CD14-positive monocyte (primary cell): ENCODE measurements around the gene ANO4. TPM values are rescaled to one million over a fixed set of nuclear protein-coding genes. Genes with fewer than 3 reads are reported as not detected.

ENCODE experiments used
- DNase-seq, 3 donors: peaks; one replicate each; pipeline ENCODE4 v3.0.0-alpha.2; 2011 to 2022
- H2AFZ ChIP-seq: 2 replicates; pipeline ENCODE4 v1.6.0; 2012; ENCODE audit warnings: mild to moderate bottlenecking, low read depth, low read length, inconsistent platforms; ENCODE audit not compliant: insufficient read depth, poor library complexity, severe bottlenecking
- H3K27ac ChIP-seq, 2 donors: 1 replicate in 1 of 2; 2 replicates in 1 of 2; pipeline ENCODE4 v1.5.1; 2012 to 2013; ENCODE audit warnings: low read length in 2 of 2, control low read depth in 1 of 2, inconsistent platforms in 1 of 2, low read depth in 1 of 2, mild to moderate bottlenecking in 1 of 2
- H3K27me3 ChIP-seq, 2 donors: one replicate each; pipeline versions ENCODE4 v1.6.0 to v1.6.1; 2011 to 2013; ENCODE audit warnings: low read length in 2 of 2; ENCODE audit not compliant: control insufficient read depth in 2 of 2, insufficient read depth in 2 of 2
- H3K36me3 ChIP-seq, 2 donors: replicated peaks in 1 of 2; 1 replicate in 1 of 2; 2 replicates in 1 of 2; pipeline versions ENCODE4 v1.5.1 to v1.6.1; 2012 to 2013; ENCODE audit warnings: low read length in 2 of 2, control low read depth in 1 of 2, inconsistent platforms in 1 of 2, mild to moderate bottlenecking in 1 of 2; ENCODE audit not compliant: insufficient read depth in 2 of 2, control insufficient read depth in 1 of 2
- H3K4me1 ChIP-seq, 2 donors: 1 replicate in 1 of 2; 2 replicates in 1 of 2; pipeline versions ENCODE4 v1.5.1 to v1.6.1; 2012 to 2013; ENCODE audit warnings: low read length in 2 of 2, control low read depth in 1 of 2, inconsistent platforms in 1 of 2, mild to moderate bottlenecking in 1 of 2, moderate library complexity in 1 of 2; ENCODE audit not compliant: insufficient read depth in 2 of 2, control insufficient read depth in 1 of 2
- H3K4me2 ChIP-seq: replicated peaks from 2 replicates; pipeline ENCODE3; 2012; ENCODE audit warnings: low read length, moderate library complexity, mild to moderate bottlenecking; ENCODE audit not compliant: poor library complexity, severe bottlenecking; ENCODE audit errors: extremely low read depth
- H3K4me3 ChIP-seq, 3 experiments: fragments of 200-600 bp in 1 of 3; sonication (generic) in 1 of 3; replicated peaks in 1 of 3; 1 replicate in 2 of 3; 2 replicates in 1 of 3; pipeline ENCODE4 v1.5.1; 2011 to 2013; ENCODE audit warnings: low read length in 3 of 3, mild to moderate bottlenecking in 3 of 3, control low read depth in 2 of 3, low read depth in 2 of 3, inconsistent platforms in 1 of 3, moderate library complexity in 1 of 3
- H3K79me2 ChIP-seq: 2 replicates; pipeline ENCODE4 v1.6.0; 2012; ENCODE audit warnings: mild to moderate bottlenecking, control low read depth, inconsistent platforms, low read length, moderate library complexity; ENCODE audit not compliant: insufficient read depth
- H3K9ac ChIP-seq: 2 replicates; pipeline ENCODE4 v1.6.0; 2017; ENCODE audit warnings: low read length, mild to moderate bottlenecking; ENCODE audit not compliant: insufficient read depth, poor library complexity, severe bottlenecking
- H3K9me3 ChIP-seq, 2 donors: replicated peaks in 1 of 2; 1 replicate in 1 of 2; 2 replicates in 1 of 2; pipeline versions ENCODE4 v1.5.1 to v1.6.1; 2012 to 2013; ENCODE audit warnings: low read length in 2 of 2, control low read depth in 1 of 2; ENCODE audit not compliant: control insufficient read depth in 1 of 2, insufficient read depth in 1 of 2
- H4K20me1 ChIP-seq: 2 replicates; pipeline ENCODE4 v1.6.0; 2012; ENCODE audit warnings: mild to moderate bottlenecking, low read length, control low read depth, moderate library complexity; ENCODE audit not compliant: insufficient read depth
- H3K27ac Mint-ChIP-seq, 7 donors: one replicate each; pipeline ENCODE4 v1.8.0; 2020; ENCODE audit warnings: mild to moderate bottlenecking in 7 of 7, mixed read lengths in 7 of 7, moderate library complexity in 6 of 7, inconsistent platforms in 2 of 7
- H3K27me3 Mint-ChIP-seq, 3 donors: one replicate each; pipeline ENCODE4 v1.8.0; 2021 to 2022; ENCODE audit warnings: low read depth in 3 of 3, mild to moderate bottlenecking in 3 of 3, mixed read lengths in 3 of 3, moderate library complexity in 3 of 3, inconsistent platforms in 1 of 3
- H3K36me3 Mint-ChIP-seq, 2 donors: one replicate each; pipeline ENCODE4 v1.8.0; 2020; ENCODE audit warnings: mixed read lengths in 2 of 2, inconsistent platforms in 1 of 2, mild to moderate bottlenecking in 1 of 2
- H3K4me1 Mint-ChIP-seq: one replicate; pipeline ENCODE4 v1.8.0; 2020; ENCODE audit warnings: mild to moderate bottlenecking, mixed read lengths
- H3K4me3 Mint-ChIP-seq, 2 donors: one replicate each; pipeline ENCODE4 v1.8.0; 2020; ENCODE audit warnings: mild to moderate bottlenecking in 2 of 2, mixed read lengths in 2 of 2, moderate library complexity in 1 of 2
- H3K9me3 Mint-ChIP-seq, 7 donors: one replicate each; pipeline ENCODE4 v1.8.0; 2020 to 2022; ENCODE audit warnings: mixed read lengths in 7 of 7, mild to moderate bottlenecking in 6 of 7, moderate library complexity in 6 of 7, inconsistent platforms in 2 of 7
- WGBS: methylation state at CpG from one replicate; pipeline ENCODE4 v1.1.5; 2013; ENCODE audit warnings: missing lambda C conversion rate; ENCODE audit not compliant: insufficient coverage; 5-methylcytosine and 5-hydroxymethylcytosine counted together
- intact Hi-C, 2 donors: fragments of 100-400 bp; cut with micrococcal nuclease; formaldehyde crosslinking; loops; one replicate each; pipeline versions ENCODE4 v1.15.0 to v1.15.1; 2023
- polyA plus RNA-seq, 3 donors: library from polyadenylated mRNA; depleted of rRNA in 1 of 3; unstranded in 2 of 3; stranded (reverse) in 1 of 3; fragments of 300-500 nt in 2 of 3; fragments of >200 nt in 1 of 3; fragmentation: Illumina TruSeq in 2 of 3; gene quantifications; 1 replicate in 2 of 3; 2 replicates in 1 of 3; pipeline ENCODE4 v1.2.3, GENCODE V29; 2012 to 2021
- TF ChIP-seq, protein P1 (sequence below): fragments of 200-600 bp; IDR thresholded peaks from one replicate; pipeline ENCODE4 v1.8.0; 2022; ENCODE audit warnings: antibody characterized with exemption, mild to moderate bottlenecking

The ANO4 gene
- polyA plus RNA-seq, 3 donors: not detected

DNA sequence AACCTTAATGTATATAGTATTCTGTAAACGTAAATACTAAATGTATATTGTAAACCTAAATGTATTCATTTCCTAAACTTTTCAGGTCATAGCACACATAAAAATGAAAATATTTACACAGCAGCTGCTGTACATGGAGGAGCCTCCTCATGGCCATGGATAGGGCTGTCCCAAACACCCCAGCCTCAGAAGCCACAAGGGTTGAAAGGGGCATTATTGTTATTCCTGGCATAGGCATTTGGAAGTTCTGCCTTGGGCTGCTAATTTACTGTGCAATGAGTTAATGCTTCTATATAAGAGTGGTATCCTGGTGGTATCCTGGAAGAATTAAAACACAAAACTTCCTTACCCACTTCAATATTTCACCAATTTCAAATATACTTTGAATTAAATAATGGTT, 256.1 kb downstream of the ANO4 start:
- Histone ChIP-seq H3K27me3 (no peaks in the 10 kb centered on the region), H4K20me1 (no peaks in the 10 kb centered on the region), H3K27ac (no peak overlapping the region), H3K9ac (no peak overlapping the region), H3K4me3 (no peak overlapping the region), H3K4me1 (no peaks in the 10 kb centered on the region), H3K9me3 (no peaks in the 10 kb centered on the region), H3K36me3 (no peaks in the 10 kb centered on the region), H3K79me2 (no peaks in the 10 kb centered on the region), H3K4me2 (no peak overlapping the region), H2AFZ (no peak overlapping the region)
- Mint-ChIP-seq H3K9me3 (peaks cover 0 to 10% (median 2%) of the 10 kb centered on the region in 7 donors), H3K4me1 (no peaks in the 10 kb centered on the region), H3K36me3 (no peaks in the 10 kb centered on the region), H3K27ac (no peak overlapping the region), H3K4me3 (no peak overlapping the region), H3K27me3 (peaks cover 0 to 3% (median 2%) of the 10 kb centered on the region in 3 donors)
- no CpG with 5 or more reads among the region's 1 CpG for WGBS
- DNase-seq: no peak
- TF ChIP-seq, protein P1, sequence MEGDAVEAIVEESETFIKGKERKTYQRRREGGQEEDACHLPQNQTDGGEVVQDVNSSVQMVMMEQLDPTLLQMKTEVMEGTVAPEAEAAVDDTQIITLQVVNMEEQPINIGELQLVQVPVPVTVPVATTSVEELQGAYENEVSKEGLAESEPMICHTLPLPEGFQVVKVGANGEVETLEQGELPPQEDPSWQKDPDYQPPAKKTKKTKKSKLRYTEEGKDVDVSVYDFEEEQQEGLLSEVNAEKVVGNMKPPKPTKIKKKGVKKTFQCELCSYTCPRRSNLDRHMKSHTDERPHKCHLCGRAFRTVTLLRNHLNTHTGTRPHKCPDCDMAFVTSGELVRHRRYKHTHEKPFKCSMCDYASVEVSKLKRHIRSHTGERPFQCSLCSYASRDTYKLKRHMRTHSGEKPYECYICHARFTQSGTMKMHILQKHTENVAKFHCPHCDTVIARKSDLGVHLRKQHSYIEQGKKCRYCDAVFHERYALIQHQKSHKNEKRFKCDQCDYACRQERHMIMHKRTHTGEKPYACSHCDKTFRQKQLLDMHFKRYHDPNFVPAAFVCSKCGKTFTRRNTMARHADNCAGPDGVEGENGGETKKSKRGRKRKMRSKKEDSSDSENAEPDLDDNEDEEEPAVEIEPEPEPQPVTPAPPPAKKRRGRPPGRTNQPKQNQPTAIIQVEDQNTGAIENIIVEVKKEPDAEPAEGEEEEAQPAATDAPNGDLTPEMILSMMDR: no peak
- intact Hi-C loops: no loop called here

DNA sequence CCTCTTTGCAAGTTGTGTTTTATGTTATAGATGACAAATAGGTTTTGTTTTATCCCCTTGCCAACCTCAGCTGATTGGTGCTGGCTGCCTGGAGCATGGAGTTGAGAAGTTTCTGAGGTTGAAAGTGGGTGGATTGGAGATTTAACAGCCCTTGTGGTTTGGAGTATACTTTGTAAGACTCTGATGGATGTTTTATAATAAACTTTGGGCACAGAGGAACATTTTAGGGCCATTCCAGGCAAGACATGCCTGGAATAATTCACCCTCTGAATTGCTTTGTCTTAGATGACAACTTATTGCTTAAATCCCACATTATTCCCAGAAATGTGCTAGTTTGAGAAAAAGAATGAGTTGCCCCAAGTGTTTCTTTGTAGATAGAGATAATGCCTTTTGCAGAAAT, 256.6 kb downstream of the ANO4 start:
- Mint-ChIP-seq H3K4me1 (no peaks in the 10 kb centered on the region), H3K27ac (no peak overlapping the region), H3K4me3 (no peak overlapping the region), H3K27me3 (peaks cover 0 to 3% (median 2%) of the 10 kb centered on the region in 3 donors), H3K9me3 (peaks cover 0 to 10% (median 2%) of the 10 kb centered on the region in 7 donors), H3K36me3 (no peaks in the 10 kb centered on the region)
- no peaks in the 10 kb centered on the region for H3K79me2 ChIP-seq
- intact Hi-C loops: no loop called here
- no peak overlapping the region for H3K9ac ChIP-seq
- TF ChIP-seq, protein P1: no peak
- no peak overlapping the region for H3K4me3 ChIP-seq
- no peaks in the 10 kb centered on the region for H3K27me3 ChIP-seq
- no peak overlapping the region for H3K4me2 ChIP-seq
- no peaks in the 10 kb centered on the region for H3K4me1 ChIP-seq
- no peaks in the 10 kb centered on the region for H3K9me3 ChIP-seq
- H3K27ac ChIP-seq: no peak overlapping the region
- no peaks in the 10 kb centered on the region for H4K20me1 ChIP-seq
- no peak overlapping the region for H2AFZ ChIP-seq
- no peaks in the 10 kb centered on the region for H3K36me3 ChIP-seq
- no peak for DNase-seq
